GM06990 (cell line): ENCODE data around the gene COL27A1.

ENCODE experiments used
- DNase-seq: peaks from one replicate; pipeline ENCODE4 v3.0.0-alpha.2; 2011; ENCODE audit not compliant: insufficient read length; ENCODE audit errors: extremely low read depth
- H3K27me3 ChIP-seq: replicated peaks from 2 replicates; pipeline ENCODE4 v1.6.0; 2011; ENCODE audit warnings: low read length; ENCODE audit not compliant: control insufficient read depth, insufficient read depth
- H3K36me3 ChIP-seq: 2 replicates; pipeline ENCODE4 v1.5.1; 2011; ENCODE audit warnings: low read length; ENCODE audit not compliant: control insufficient read depth, insufficient read depth
- H3K4me3 ChIP-seq: replicated peaks from 2 replicates; pipeline ENCODE4 v1.5.1; 2011; ENCODE audit warnings: low read depth, mild to moderate bottlenecking, control low read depth, low read length
- CTCF ChIP-seq: IDR thresholded peaks from 2 replicates; pipeline ENCODE4 v1.5.1; 2011; ENCODE audit warnings: low read length, control low read depth, mild to moderate bottlenecking, inconsistent platforms; ENCODE audit not compliant: insufficient read depth, poor library complexity, severe bottlenecking

The COL27A1 gene

GRCh38 chr9:114216976-114217375 lies 61.6 kb downstream of the COL27A1 start:
- Histone ChIP-seq H3K4me3 (no peak overlapping the region), H3K36me3 (no peaks in the 10 kb centered on the region), H3K27me3 (peaks cover 4% of the 10 kb centered on the region)
- no peak for TF ChIP-seq CTCF
- DNase-seq: no peak

- Histone ChIP-seq H3K27me3 (peaks cover 3% of the 10 kb centered on the region), H3K4me3 (no peak overlapping the region), H3K36me3 (no peaks in the 10 kb centered on the region)
- DNase-seq: no peak
- no peak for TF ChIP-seq CTCF
Measured at GRCh38 chr9:114218264-114219120, 63.2 kb downstream of the COL27A1 start.

- peaks cover 3% of the 10 kb centered on the region for H3K27me3 ChIP-seq
- H3K36me3 ChIP-seq: no peaks in the 10 kb centered on the region
- no peak for TF ChIP-seq CTCF
- no peak for DNase-seq
- H3K4me3 ChIP-seq: no peak overlapping the region
Measured at GRCh38 chr9:114220061-114220541, 64.8 kb downstream of the COL27A1 start.

GRCh38 chr9:114221706-114222465 lies 66.5 kb downstream of the COL27A1 start:
- H3K36me3 ChIP-seq: no peaks in the 10 kb centered on the region
- DNase-seq: no peak
- no peak overlapping the region for H3K4me3 ChIP-seq
- no peak for TF ChIP-seq CTCF
- peaks cover 3% of the 10 kb centered on the region for H3K27me3 ChIP-seq

GRCh38 chr9:114223564-114224246 lies 68.4 kb downstream of the COL27A1 start:
- TF ChIP-seq CTCF: no peak
- no peak overlapping the region for H3K4me3 ChIP-seq
- no peaks in the 10 kb centered on the region for H3K36me3 ChIP-seq
- H3K27me3 ChIP-seq: peaks cover 1% of the 10 kb centered on the region
- no peak for DNase-seq
